NT2/D1 (cell line): Measurements from ENCODE around the gene PGBD1.
A peak's percentile ranks its signal among the peaks of the same experiment; 100 is the strongest.

Experiments used
- DNase-seq: peaks from one replicate; pipeline ENCODE4 v3.0.0-alpha.2; 2011; ENCODE audit warnings: low read depth, low spot score
- H3K27me3 ChIP-seq: 2 replicates; pipeline ENCODE4 v1.6.0; 2011; ENCODE audit warnings: mild to moderate bottlenecking; ENCODE audit not compliant: insufficient read length, insufficient read depth
- H3K36me3 ChIP-seq: 2 replicates; pipeline ENCODE4 v1.6.1; 2011; ENCODE audit warnings: mild to moderate bottlenecking, low read length, mixed read lengths; ENCODE audit not compliant: insufficient read depth, insufficient read length
- H3K4me1 ChIP-seq: 2 replicates; pipeline ENCODE4 v1.5.1; 2011; ENCODE audit not compliant: insufficient read depth, insufficient read length
- H3K4me3 ChIP-seq: 2 replicates; pipeline ENCODE4 v1.5.1; 2011; ENCODE audit warnings: low read depth; ENCODE audit not compliant: insufficient read length
- H3K9ac ChIP-seq: 2 replicates; pipeline ENCODE4 v1.6.0; 2011; ENCODE audit warnings: low read depth; ENCODE audit not compliant: insufficient read length
- H3K9me3 ChIP-seq: 2 replicates; pipeline ENCODE4 v1.5.1; 2011; ENCODE audit warnings: mild to moderate bottlenecking, low read length; ENCODE audit not compliant: insufficient read depth
- SUZ12 ChIP-seq: IDR thresholded peaks from 2 replicates; pipeline ENCODE4 v1.6.1; 2011; ENCODE audit not compliant: insufficient read length, insufficient read depth; ENCODE audit errors: extremely low read depth
- YY1 ChIP-seq: IDR thresholded peaks from 2 replicates; pipeline ENCODE4 v1.6.1; 2011; ENCODE audit not compliant: insufficient read length, insufficient read depth
- ZNF274 ChIP-seq: IDR thresholded peaks from 2 replicates; pipeline ENCODE4 v1.6.1; 2011; ENCODE audit warnings: mild to moderate bottlenecking, low read depth, low read length

Gene PGBD1

GRCh38 chr6:28258877-28259777 is 22.2 kb upstream of the PGBD1 start, which contains the start of gene NKAPL:
TSS of gene NKAPL (plus strand) at chr6:28259297. CDS start at chr6:28259372, 75 bp downstream.
- DNase-seq: no peak
- TF ChIP-seq SUZ12: no peak
- no peak for TF ChIP-seq YY1
- no peak for TF ChIP-seq ZNF274
- H3K27me3 ChIP-seq: no peaks in the 10 kb centered on the region
- H3K9ac ChIP-seq: no peak within 1 kb of the TSS
- H3K4me3 ChIP-seq: no peak within 1 kb of the TSS
- no peaks in the 10 kb centered on the region for H3K4me1 ChIP-seq
- no peaks in the 10 kb centered on the region for H3K9me3 ChIP-seq
- H3K36me3 ChIP-seq: no peaks in the 10 kb centered on the region

GRCh38 chr6:28263922-28264321 is 17.4 kb upstream of the PGBD1 start:
- Histone ChIP-seq H3K27me3 (no peaks in the 10 kb centered on the region), H3K4me1 (no peaks in the 10 kb centered on the region), H3K9ac (no peak overlapping the region), H3K36me3 (no peaks in the 10 kb centered on the region), H3K9me3 (no peaks in the 10 kb centered on the region), H3K4me3 (no peak overlapping the region)
- TF ChIP-seq YY1: no peak
- no peak for DNase-seq

GRCh38 chr6:28264834-28265401 is 16.5 kb upstream of the PGBD1 start:
- DNase-seq: no peak
- Histone ChIP-seq H3K9me3 (no peaks in the 10 kb centered on the region), H3K9ac (no peak overlapping the region), H3K27me3 (no peaks in the 10 kb centered on the region), H3K4me3 (no peak overlapping the region), H3K4me1 (no peaks in the 10 kb centered on the region), H3K36me3 (no peaks in the 10 kb centered on the region)
- TF ChIP-seq YY1: no peak
- TF ChIP-seq SUZ12: no peak
- no peak for TF ChIP-seq ZNF274

- Histone ChIP-seq H3K4me1 (no peaks in the 10 kb centered on the region), H3K9me3 (no peaks in the 10 kb centered on the region), H3K36me3 (peaks cover 3% of the 10 kb centered on the region), H3K9ac (peak overlapping the region; percentile 80), H3K27me3 (no peaks in the 10 kb centered on the region), H3K4me3 (peak overlapping the region; percentile 70)
- TF ChIP-seq SUZ12 (no peak), ZNF274 (no peak), YY1 (no peak)
- no peak for DNase-seq
These were observed 14.8 kb upstream of the PGBD1 start for GRCh38 chr6:28266563-28266961.

GRCh38 chr6:28266962-28267694 is 14.2 kb upstream of the PGBD1 start, which contains the start of gene ZSCAN26:
TSS of gene ZSCAN26 (plus strand) at chr6:28267143. CDS start at chr6:28271920, 4,777 bp downstream.
- H3K9me3 ChIP-seq: no peaks in the 10 kb centered on the region
- H3K27me3 ChIP-seq: no peaks in the 10 kb centered on the region
- DNase-seq: peak; percentile 77
- H3K4me3 ChIP-seq: peak within 1 kb of the TSS; percentile 70
- no peak for TF ChIP-seq SUZ12
- TF ChIP-seq ZNF274: no peak
- no peak for TF ChIP-seq YY1
- H3K36me3 ChIP-seq: peaks cover 9% of the 10 kb centered on the region
- H3K9ac ChIP-seq: peak within 1 kb of the TSS; percentile 80
- H3K4me1 ChIP-seq: no peaks in the 10 kb centered on the region

GRCh38 chr6:28267695-28268059 is 13.7 kb upstream of the PGBD1 start:
- H3K27me3 ChIP-seq: no peaks in the 10 kb centered on the region
- TF ChIP-seq ZNF274 (no peak), YY1 (no peak), SUZ12 (no peak)

GRCh38 chr6:28269492-28269891 is 11.9 kb upstream of the PGBD1 start:
- TF ChIP-seq YY1 (no peak), SUZ12 (no peak), ZNF274 (no peak)
- peaks cover 29% of the 10 kb centered on the region for H3K36me3 ChIP-seq
- no peaks in the 10 kb centered on the region for H3K9me3 ChIP-seq
- no peaks in the 10 kb centered on the region for H3K27me3 ChIP-seq
- no peaks in the 10 kb centered on the region for H3K4me1 ChIP-seq
- DNase-seq: no peak
- no peak overlapping the region for H3K9ac ChIP-seq
- H3K4me3 ChIP-seq: no peak overlapping the region

More at GRCh38 chr6:28267695-28268059, 13.7 kb upstream of the PGBD1 start:
- Histone ChIP-seq H3K9ac (peak overlapping the region; percentile 80), H3K36me3 (peaks cover 14% of the 10 kb centered on the region), H3K4me1 (no peaks in the 10 kb centered on the region), H3K4me3 (peak overlapping the region; percentile 70), H3K9me3 (no peaks in the 10 kb centered on the region)
- DNase-seq: no peak
